ENCODE measurements around the gene AIDA.
"Not testable (repeated sequence)": the region's sequence is repeated elsewhere in the genome, so short reads cannot be mapped to it uniquely, and the experiment has no call there.

AIDA gene

GRCh38 chr1:222712253-222713090 lies at the start of gene AIDA, which contains the start of gene BROX:
AIDA (minus strand) TSS chr1:222712491; CDS start chr1:222712317, 174 bp downstream.
BROX (plus strand) TSS chr1:222712564; CDS start chr1:222715700, 3,136 bp downstream.
- peak; percentile 88 for DNase-seq

- DNase-seq, result no peak
Measured at GRCh38 chr1:222761083-222761482, 48.8 kb upstream of the AIDA start.

GRCh38 chr1:222759451-222760035 lies 47.3 kb upstream of the AIDA start:
- DNase-seq, result no peak

- DNase-seq, result no peak
Measured at GRCh38 chr1:222757646-222758268, 45.5 kb upstream of the AIDA start.

GRCh38 chr1:222754366-222755139 lies 42.3 kb upstream of the AIDA start:
- no peak for DNase-seq

GRCh38 chr1:222751255-222751654 lies 39.0 kb upstream of the AIDA start:
- DNase-seq, result no peak

GRCh38 chr1:222750651-222751050 lies 38.4 kb upstream of the AIDA start:
- no peak for DNase-seq

GRCh38 chr1:222749927-222750326 lies 37.6 kb upstream of the AIDA start:
- no peak for DNase-seq

- not testable (repeated sequence) for DNase-seq
Measured at GRCh38 chr1:222741630-222742457, 29.6 kb upstream of the AIDA start.

GRCh38 chr1:222739929-222740328 lies 27.6 kb upstream of the AIDA start:
- no peak for DNase-seq

GRCh38 chr1:222739465-222739864 lies 27.2 kb upstream of the AIDA start:
- no peak for DNase-seq

GRCh38 chr1:222736972-222737371 lies 24.7 kb upstream of the AIDA start, which contains the start of gene FAM177B:
FAM177B (plus strand) TSS chr1:222737202; CDS start chr1:222746546, 9,344 bp downstream.
- no peak for DNase-seq

- DNase-seq, result no peak
Measured at GRCh38 chr1:222736470-222736869, 24.2 kb upstream of the AIDA start.

GRCh38 chr1:222734740-222735139 lies 22.4 kb upstream of the AIDA start:
- DNase-seq, result no peak

- no peak for DNase-seq
Measured at GRCh38 chr1:222732216-222733159, 20.2 kb upstream of the AIDA start.

GRCh38 chr1:222730866-222731265 lies 18.6 kb upstream of the AIDA start:
- DNase-seq, result no peak

GRCh38 chr1:222728746-222729145 lies 16.5 kb upstream of the AIDA start:
- no peak for DNase-seq

GRCh38 chr1:222716393-222716792 lies 4.1 kb upstream of the AIDA start:
- DNase-seq, result no peak

- peak; percentile 96 for DNase-seq
Measured at GRCh38 chr1:222713091-222713961, 1.0 kb upstream of the AIDA start.
